Cerebellar cortex (tissue), 1 donor: ENCODE data around the gene GLI3.

Experiments
- DNase-seq: peaks from one replicate; pipeline ENCODE4 v3.0.0-alpha.2; 2015; ENCODE audit warnings: low spot score

GLI3 gene

DNA sequence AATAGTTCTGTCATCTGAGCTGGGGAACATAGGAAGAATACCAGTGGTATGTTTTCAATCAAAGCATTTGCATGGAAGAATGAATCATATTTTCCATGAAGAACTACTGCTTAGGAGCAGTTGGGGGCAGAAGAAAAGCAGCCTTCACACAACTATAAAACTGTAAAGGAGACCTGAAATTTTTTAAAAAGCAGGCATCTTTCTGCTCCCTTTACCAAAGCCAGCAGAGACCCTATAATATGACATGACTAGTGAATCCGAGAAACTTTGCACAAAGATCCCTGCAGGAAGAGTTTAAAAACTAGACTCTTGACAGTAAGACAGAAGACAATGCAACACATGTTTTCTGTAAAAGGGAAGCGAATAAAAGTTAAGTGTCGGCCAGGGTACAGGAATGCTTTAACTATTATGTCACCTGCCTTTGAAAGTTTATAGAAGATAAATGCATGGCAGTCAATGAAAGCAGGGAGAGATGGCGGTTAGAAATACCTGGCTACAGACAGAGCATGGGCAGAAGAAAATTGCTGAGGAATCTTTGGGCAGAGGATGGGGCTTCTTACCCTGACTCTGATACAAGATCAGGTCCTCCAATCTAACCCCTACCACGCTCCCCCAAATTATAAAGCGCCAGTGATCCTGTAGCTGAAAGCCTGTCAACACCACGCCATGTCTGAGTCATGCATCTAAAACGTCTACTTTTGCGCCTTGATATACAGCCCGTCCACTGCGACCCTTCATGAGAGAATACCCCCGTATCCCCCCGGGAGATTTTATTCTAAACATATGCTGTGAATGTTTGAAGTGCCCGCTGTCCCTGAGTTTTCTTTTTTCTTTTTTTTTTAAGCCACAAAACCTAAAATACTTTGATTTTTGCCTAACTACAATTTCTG lies 93.1 kb downstream of the GLI3 start:
- no peak for DNase-seq

DNA sequence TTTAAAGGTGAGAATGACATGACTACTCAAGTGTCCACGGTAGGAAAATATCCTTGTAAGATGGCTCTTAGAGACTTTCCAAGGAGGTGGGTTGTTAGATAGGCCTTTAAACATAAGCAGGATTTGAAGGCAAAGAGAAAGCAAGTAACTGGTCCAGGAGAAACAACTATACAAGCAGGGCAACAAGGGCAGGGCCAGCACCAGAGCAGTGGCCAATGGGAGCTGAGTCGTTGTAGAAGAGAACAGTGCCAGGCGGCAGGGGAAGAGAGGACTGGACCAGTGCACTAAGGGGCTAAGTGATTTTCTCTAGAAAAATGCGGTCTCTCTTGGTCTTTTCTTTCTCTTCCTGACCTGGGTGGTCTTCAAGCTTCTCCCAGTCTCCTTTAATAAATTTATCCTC lies 94.9 kb downstream of the GLI3 start:
- DNase-seq, result no peak

DNA sequence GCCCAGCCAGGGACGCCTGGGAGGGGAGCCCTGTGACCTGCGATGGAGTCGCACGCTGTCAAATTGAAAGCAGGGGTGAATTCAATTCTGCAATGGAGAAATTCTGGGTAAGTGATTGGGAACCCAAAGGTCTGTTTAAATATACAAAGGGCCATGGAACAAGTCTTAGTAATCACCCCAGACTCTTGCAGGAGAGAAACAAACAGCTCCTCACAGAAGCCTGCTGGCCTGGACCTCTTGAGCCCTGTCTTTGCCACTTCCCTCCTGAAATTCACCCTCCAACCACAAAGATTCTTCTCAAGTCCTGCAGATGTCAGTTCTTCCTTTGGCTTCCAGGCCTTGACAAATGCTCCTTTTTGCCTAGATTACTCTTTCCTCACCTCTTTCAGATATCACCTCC lies 97.3 kb downstream of the GLI3 start:
- DNase-seq, result no peak

DNA sequence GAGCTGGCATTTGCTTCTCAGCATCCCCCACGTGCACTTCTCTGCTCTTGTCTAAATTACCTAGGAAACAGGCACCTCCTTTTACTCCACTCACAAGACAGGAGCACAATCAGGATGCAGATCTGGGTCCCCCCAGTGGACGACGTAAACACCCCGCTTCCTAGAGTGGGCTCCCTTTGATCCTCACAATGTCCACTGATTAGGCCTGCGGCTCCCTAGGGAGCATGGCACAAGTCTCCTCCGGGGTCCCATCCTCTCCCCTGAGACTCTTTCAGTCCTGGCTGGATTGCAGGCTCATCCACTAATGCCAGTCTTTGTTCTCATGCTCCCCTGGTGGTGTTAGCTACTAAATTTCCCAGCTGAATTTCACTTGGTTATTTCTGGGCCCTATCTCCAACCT lies 98.3 kb downstream of the GLI3 start:
- DNase-seq, result no peak

DNA sequence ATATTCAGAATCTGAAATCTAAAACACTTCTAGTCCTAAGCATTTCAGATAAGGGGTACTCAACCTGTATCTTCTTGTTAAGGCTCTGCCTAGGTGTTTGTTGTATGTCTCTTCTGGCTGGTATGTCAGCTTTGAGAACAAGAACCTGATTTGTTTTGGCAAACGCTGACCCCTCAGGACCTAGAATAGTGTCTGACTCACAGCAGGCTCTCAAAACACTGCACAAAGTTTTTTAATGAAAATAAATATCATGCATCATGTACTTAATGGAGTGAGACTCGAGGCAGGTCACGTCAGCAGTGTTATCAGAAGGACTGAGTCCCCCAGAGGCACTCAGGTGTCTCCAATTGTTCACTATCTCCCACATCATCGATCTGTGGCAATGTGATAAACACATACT lies 99.1 kb downstream of the GLI3 start:
- no peak for DNase-seq

DNA sequence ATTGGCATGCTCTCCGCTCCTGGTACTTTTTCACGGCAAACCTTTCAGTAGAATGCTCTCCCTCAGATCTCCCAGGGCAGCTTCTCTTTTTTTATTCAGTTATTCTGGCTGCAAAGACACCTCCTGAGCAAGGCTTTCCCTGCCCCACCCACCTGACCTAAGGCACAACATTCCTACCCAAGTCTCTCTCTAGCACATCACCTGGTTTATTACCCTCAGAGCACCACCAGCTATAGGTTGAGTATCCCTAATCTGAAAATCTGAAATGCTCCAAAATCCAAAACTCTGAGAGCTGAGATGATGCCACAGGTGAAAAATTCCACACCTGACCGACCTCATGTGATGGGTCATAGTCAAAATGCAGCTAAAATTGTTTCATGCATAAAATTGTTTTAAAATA lies 99.6 kb downstream of the GLI3 start:
- DNase-seq, result no peak

DNA sequence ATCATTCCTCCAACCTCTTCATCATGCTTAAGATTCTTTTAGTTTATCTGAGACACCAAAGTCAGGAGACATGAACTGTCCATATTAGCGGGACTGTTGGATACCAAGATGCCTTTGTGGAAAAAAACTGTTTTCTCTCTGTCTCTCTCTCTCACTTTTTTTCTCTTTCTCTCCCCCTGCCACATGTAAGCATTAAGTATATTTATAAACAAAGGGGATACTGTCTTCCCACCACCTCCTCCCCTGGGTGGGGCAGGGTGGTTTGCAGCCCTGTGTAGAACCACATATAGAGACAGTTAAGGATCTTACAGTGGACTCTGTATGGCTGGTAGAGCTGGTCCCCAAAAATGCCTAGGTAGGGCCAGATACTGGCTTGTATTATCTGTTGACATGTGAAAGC lies 101.3 kb downstream of the GLI3 start:
- DNase-seq, result no peak

DNA sequence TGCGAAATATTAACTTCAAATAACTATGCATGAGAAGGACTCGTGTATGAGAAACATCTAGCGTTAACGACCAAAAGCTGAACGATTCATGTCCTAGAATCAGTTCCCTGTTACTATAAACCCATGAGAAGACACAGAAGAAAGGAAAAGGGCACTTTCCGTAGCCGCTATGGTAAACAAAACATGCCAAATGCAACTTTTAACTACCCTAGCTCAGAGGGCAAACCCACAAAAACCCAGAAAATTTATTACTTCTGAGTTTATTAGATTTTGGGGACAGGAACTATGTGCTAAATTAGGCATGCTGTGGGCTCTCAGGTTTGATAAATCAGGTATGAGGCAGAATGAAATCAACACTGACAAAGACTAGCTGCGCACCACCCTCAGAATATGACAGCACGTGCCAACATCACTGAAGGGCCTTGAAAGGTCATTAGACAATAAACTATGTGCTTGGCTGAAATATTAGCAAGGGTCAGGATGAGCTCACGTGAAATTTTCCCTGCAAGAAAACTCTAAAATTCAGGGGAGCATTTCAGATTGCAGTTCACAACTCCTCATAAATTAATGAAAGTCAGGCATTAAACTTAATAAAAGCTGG lies 102.6 kb downstream of the GLI3 start:
- no peak for DNase-seq

DNA sequence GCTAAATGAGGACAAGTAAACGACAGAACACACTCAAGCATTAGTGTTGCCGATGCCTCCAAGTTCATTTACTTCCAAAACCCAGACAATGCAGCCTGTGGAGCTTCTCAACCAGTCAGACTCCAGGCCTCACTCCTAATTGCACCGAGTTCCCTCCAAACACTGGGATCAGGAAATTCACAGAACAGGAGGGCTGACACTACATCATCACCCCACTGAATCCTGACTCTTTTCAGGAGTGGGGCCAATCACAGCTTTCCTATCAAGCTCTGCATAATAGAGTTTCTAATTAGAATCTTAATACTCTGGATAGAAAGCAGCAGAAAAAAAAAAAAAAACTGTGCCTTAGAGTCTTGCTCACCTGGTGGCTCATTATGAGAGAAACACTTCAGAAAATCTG lies 103.7 kb downstream of the GLI3 start:
- no peak for DNase-seq

DNA sequence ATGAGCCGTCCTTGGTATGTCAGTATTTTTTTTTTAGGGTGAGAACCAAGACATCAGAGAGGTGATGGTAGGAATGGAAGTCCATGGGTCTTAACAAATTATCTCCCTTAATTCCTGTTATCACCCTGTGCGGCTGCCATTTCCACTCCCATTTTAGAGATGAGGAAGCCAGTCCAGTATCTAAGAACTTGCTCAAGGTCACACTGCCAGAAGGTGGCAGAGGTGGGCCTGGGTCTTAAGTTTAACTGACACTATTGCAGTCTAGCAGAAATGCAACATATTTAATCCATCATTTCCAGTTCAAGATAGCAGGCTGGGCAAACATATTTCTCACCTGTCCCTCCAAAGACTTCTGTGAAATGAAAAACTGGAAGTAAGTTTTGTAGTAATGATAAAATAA lies 108.3 kb downstream of the GLI3 start:
- no peak for DNase-seq

DNA sequence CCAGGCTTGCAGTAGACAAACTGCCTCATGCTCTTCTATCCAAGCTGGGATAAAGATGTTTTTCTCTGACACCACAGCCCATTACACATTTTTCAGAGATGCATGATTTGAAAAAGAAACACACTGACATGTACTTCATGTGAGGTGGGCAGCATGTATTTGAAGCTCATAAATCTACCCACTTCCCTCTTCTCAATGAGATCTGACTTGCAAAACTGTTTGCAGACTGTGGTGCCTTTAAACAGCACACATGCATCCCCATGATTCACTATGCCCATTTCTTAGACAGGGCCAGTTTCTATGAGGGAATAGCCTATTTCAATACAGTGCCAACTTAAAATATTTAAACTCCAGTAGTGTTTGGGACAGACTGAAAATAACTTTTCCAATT lies 109.8 kb downstream of the GLI3 start:
- no peak for DNase-seq

DNA sequence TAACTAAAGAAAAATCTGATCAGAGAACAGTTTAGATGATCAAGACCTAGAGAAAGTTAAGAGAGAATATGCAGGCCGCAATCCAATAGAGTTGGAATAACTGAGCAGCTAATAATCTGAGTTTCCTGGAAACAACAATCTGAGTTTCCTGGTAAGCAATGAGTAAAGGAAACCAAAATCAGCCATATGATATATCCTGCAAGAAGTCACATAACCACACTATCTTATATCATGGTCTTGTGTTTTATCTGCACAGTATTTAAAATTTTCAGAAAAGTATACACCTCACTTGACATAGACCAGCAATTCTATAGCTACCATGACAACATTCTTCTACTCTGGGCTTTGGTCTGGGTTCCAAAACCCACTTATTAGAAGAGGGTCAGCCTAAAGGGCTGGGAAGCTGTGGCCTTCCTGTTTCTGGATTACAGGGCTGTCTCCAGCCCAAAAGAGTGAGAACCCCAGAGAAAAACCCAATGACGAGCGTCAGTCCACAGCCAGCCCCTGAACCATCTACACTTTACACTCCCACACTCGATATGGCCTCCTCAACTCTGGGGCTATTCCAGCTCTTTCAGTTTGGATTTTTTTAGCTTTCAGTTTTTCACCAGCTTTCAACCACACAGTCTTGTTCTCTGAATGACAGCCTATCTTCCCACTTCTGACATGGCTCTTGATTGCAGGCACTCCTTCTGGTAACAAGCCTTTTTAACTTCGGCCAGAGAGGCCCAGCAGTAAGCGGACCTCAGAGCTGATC lies 110.4 kb downstream of the GLI3 start:
- DNase-seq, result no peak

DNA sequence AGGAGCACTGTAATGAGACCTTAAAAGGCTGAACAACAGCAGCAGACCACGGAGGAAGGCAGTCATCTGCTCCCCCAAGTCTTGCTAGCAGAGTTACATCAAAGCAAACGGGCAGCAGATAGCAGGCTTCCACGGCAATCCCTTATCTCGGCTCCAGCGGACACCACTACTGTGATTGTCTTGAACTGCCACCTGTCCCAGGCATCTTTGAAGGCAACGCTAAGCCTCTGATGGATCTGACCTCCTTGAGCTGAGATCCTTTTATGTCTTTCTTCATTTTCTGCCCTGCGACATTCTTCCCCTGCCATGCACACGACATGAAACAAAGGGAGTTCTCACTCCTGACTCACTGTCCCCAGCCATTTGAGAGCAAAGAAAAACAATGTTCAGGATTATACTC lies 111.7 kb downstream of the GLI3 start:
- no peak for DNase-seq

DNA sequence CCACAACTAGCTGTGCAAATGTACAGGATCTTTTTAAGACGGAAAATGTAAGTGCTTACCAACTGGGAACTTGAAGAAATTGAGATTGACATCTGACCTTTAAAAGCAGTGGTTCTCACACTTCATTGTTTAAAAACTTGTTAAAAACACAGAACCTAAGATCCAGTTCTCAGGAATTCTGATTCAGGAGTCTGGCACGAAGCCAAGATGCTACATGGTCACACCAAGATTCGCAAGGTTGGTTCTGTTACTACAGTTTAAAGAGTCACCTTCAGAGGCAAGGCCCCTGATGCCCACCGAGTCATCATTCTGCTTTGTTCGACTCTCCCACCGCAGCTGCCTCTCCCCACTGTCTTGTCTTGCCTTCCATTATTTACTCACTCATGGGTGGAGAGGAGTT lies 113.3 kb downstream of the GLI3 start:
- no peak for DNase-seq

DNA sequence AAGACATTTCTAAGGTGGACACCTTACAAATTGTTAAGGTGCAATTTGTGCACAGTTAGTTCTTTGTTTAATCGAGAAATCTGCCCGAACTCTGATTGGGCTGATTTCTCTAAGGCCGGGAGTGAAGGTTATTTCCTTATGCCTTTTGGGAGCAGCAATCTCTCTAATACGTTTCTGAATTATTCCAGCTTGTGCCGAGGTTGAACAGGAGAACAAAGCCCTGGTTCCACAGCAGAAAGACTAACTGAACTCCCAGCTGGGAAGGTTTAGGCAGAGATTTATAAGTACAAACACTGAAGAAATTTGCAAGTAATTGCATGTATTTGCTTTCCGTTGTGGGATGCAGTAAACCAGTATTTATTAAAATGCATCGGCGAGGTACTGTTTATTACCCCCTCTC lies 116.8 kb downstream of the GLI3 start:
- no peak for DNase-seq

DNA sequence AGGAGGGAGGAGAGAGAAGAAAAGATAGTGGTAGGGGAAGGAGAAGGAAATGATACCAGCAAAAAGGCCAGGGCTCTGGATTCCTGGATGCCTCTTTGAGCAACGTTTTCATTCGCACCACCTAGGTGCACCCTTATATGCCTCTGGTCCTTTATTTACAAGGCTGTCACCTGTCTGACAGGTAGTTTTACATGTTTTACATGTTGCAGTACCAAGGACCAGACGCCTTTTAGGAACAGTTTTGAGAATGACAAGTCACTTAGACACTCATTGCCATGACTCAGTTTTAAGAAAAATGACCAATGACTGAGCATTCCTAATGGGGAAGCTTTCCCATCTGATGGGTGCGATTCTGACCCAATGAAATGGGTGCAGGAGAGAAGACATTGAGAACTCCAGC lies 119.8 kb downstream of the GLI3 start:
- no peak for DNase-seq

DNA sequence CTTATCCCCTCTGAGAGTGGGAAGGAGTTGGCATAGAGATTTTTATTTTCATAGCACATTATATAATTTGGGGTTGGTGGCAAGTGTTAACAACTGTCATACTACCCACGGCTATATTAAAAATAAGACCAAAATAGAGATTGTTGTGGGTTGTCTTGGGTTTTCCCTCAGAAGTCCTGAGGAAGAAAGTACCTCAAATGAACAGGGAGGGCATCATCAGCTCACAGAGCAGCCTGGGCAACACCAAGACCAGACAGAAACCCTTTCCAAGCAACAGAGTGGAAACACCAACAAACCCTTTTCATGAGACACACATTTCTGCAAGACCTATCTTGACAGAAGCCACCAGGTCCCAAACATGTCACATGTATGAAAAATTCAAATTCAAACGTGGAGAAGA lies 121.2 kb downstream of the GLI3 start:
- no peak for DNase-seq

DNA sequence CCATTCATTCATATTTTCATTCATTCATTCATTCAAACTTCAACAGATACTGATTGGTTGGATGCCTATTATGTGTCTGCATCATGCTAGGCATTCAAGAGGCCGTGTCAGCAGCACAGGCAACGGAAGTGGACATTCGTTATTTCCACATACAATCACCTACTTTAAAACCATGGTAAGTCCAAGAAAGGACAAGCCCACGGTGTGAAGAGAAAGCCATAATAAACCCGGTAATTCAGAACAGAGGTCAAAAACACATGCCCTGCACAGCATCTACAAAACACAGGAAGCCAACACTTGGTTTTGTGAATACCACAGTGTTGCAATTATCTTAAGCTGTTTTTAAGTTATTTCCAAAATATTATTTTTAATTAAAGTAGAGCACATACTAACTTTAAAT lies 126.7 kb downstream of the GLI3 start:
- DNase-seq, result no peak

DNA sequence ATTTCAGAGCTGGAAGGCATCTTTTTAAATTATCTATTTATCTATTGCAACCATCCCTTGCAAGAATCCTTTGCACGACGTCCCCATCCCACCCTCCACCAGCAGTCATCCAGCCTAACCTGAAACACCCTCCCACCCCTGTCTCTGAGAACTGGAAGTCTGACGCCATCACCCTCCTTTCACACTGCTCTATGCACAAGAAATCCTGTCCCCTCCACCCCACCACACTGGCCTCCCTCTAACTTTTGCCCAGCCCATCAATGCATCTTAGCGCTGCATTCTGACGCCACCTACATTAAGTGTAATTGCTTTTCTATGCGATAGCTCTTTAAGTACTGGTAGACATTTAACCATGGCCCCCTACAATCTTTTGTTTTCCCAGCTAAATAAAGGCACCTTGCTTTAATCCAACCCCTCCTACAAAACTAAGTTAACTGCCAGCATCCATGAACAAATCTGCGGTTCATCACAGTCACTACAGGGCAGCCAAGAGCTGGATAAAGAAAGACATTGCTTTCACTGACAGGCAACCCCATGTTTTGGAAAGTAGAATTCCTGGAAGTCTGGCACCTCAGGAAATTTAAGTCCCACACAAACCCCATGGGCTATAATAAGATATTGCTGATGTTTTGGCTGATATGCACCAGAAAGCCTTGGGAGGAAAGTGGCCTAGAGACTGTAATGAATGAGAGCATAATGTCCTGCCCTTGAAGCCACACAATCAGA lies 128.0 kb downstream of the GLI3 start:
- no peak for DNase-seq

DNA sequence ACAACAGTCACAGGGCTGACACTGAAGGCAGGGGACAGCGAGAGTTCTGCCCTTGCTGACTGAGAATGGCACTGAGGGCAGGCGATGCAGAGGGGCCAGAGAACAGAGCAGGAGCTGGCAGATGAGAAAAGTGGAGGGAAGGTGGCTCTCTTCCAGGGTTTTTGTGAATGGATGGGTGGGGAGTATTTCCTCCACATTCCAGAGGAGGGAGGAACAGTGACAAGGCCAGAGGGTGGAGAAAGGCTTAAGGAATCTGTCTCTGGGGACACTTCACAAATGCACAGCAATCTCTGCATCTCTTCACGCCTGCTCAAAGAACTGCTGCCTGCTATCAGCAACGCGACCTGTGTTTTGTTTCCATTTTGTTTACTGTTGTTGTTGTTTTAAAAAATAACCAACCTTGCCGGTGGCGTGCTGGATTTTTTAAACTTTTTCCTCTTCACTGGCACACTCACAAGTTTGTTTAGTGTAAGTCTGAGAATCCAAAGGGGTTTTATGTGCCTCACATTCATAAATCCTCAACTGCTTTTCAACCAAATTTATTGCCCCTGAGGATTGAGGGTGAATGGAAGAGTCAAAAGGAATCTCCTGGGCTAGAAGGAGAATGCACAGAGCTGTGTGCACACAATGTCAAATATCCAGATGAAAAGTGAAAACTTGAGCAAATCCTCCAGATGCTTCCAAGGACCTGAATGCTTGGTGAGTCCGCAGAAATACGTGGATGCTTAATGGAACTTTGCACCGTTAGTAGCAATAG lies 129.3 kb downstream of the GLI3 start:
- no peak for DNase-seq

DNA sequence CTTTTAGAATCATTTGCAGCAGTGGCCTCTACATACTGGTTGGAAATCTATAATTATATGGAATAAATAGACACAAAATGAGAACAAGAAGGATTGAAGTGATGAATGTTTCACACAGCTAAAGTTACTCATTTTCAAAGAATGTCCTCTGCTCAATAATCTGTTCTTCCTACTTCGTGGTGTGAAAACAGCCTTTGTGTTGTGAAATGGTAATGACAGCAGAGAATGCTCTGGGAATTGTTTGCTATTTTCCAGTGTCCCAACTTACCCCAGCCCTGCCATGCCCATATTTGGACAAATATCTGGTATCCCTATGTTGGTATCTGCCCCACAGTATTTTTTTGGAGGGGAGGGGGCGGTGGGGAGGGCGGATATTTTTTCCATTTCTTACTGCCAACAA lies 130.4 kb downstream of the GLI3 start:
- no peak for DNase-seq
